SK-N-SH (cell line): Measurements from ENCODE around the gene MEIOC. TPM values are rescaled to one million over a fixed set of nuclear protein-coding genes. Genes with fewer than 3 reads are reported as not detected.
"Not testable (repeated sequence)": the region's sequence is repeated elsewhere in the genome, so short reads cannot be mapped to it uniquely, and the experiment has no call there.

Source experiments
- CTCF ChIA-PET: fragments of 300-600, 350-600 bp; formaldehyde crosslinking; extraction: SDS; loops from one replicate; lab custom pipeline; 2021; lab: Yijun Ruan, JAX
- POLR2A ChIA-PET: fragments of 350-600 bp; sonication (Branson Sonifier 250); formaldehyde crosslinking; extraction: SDS; loops from one replicate; lab custom pipeline; 2020; ENCODE audit warnings: antibody characterized with exemption, inconsistent platforms; lab: Yijun Ruan, JAX
- DNase-seq: peaks from one replicate; pipeline ENCODE4 v3.0.0; 2012
- H2AFZ ChIP-seq: fragments of 200-600 bp; sonication (generic); 2 replicates; pipeline ENCODE4 v1.8.1; 2016; ENCODE audit warnings: antibody characterized with exemption, mild to moderate bottlenecking, low read depth
- H3F3A ChIP-seq: fragments of 200-600 bp; sonication (generic); replicated peaks from 2 replicates; pipeline ENCODE3; 2016; ENCODE audit warnings: antibody characterized with exemption, mild to moderate bottlenecking; ENCODE audit not compliant: insufficient read depth
- H3K27ac ChIP-seq, 2 experiments: fragments of 200-500 bp in 1 of 2; fragments of 200-600 bp in 1 of 2; sonication (Bioruptor generic) in 1 of 2; sonication (generic), shearing (Covaris generic) in 1 of 2; 2 replicates each; pipeline versions ENCODE4 v1.5.1 to v1.6.1; 2014 to 2016; ENCODE audit warnings: low read depth in 2 of 2, inconsistent platforms in 1 of 2, low read length in 1 of 2, mild to moderate bottlenecking in 1 of 2, mixed read lengths in 1 of 2
- H3K27me3 ChIP-seq: fragments of 200-600 bp; sonication (generic), shearing (Covaris generic); 2 replicates; pipeline ENCODE4 v1.6.1; 2016; ENCODE audit warnings: mixed run types; ENCODE audit not compliant: insufficient read depth
- H3K36me3 ChIP-seq, 2 experiments: fragments of 200-500 bp in 1 of 2; fragments of 200-600 bp in 1 of 2; sonication (Bioruptor generic) in 1 of 2; sonication (generic) in 1 of 2; replicated peaks in 1 of 2; 2 replicates each; pipeline versions ENCODE3 to v1.5.1; 2014 to 2016; ENCODE audit warnings: low read length in 1 of 2, mild to moderate bottlenecking in 1 of 2; ENCODE audit not compliant: insufficient read depth in 2 of 2, control insufficient read depth in 1 of 2
- H3K4me1 ChIP-seq, 2 experiments: fragments of 200-500 bp in 1 of 2; fragments of 200-600 bp in 1 of 2; sonication (Bioruptor generic) in 1 of 2; sonication (generic), shearing (Covaris generic) in 1 of 2; 2 replicates each; pipeline versions ENCODE4 v1.5.1 to v1.6.1; 2014 to 2016; ENCODE audit warnings: low read depth in 1 of 2, low read length in 1 of 2, mixed run types in 1 of 2; ENCODE audit not compliant: insufficient read depth in 2 of 2, control insufficient read depth in 1 of 2
- H3K4me2 ChIP-seq: fragments of 200-600 bp; sonication (generic), shearing (Covaris generic); 2 replicates; pipeline ENCODE4 v1.6.1; 2017; ENCODE audit warnings: mixed run types
- H3K4me3 ChIP-seq, 2 experiments: fragments of 200-500 bp in 1 of 2; fragments of 200-600 bp in 1 of 2; sonication (Bioruptor generic) in 1 of 2; sonication (generic), shearing (Covaris generic) in 1 of 2; 2 replicates each; pipeline versions ENCODE4 v1.5.1 to v1.8.1; 2014 to 2016; ENCODE audit warnings: low read depth in 2 of 2, inconsistent platforms in 1 of 2, low read length in 1 of 2, mild to moderate bottlenecking in 1 of 2, mixed read lengths in 1 of 2, moderate library complexity in 1 of 2
- H3K79me2 ChIP-seq: fragments of 200-600 bp; sonication (generic); 2 replicates; pipeline ENCODE4 v1.8.1; 2017; ENCODE audit warnings: mild to moderate bottlenecking; ENCODE audit not compliant: insufficient read depth
- H3K9ac ChIP-seq: fragments of 200-600 bp; sonication (generic); 2 replicates; pipeline ENCODE4 v1.6.1; 2017; ENCODE audit warnings: mixed run types
- H3K9me2 ChIP-seq: fragments of 200-600 bp; sonication (generic); 2 replicates; pipeline ENCODE4 v1.6.1; 2017; ENCODE audit warnings: mixed run types
- H3K9me3 ChIP-seq: fragments of 200-600 bp; sonication (generic); 2 replicates; pipeline ENCODE4 v1.6.1; 2017; ENCODE audit warnings: mixed run types, mild to moderate bottlenecking, moderate library complexity
- H4K20me1 ChIP-seq: fragments of 200-600 bp; sonication (generic); 2 replicates; pipeline ENCODE4 v1.6.1; 2017; ENCODE audit warnings: mild to moderate bottlenecking, mixed run types; ENCODE audit not compliant: insufficient read depth
- CHD2 ChIP-seq: fragments of 150-350 bp; IDR thresholded peaks from 2 replicates; pipeline ENCODE4 v1.6.1; 2018; ENCODE audit warnings: low read length; ENCODE audit not compliant: partially characterized antibody
- FOSL2 ChIP-seq: IDR thresholded peaks from 2 replicates; pipeline ENCODE4 v1.4.0; 2012; ENCODE audit warnings: low read depth, mild to moderate bottlenecking, moderate library complexity, borderline replicate concordance
- FOXM1 ChIP-seq: IDR thresholded peaks from 2 replicates; pipeline ENCODE4 v1.4.0; 2012; ENCODE audit warnings: low read depth, mild to moderate bottlenecking
- MXI1 ChIP-seq: IDR thresholded peaks from 2 replicates; pipeline ENCODE4 v1.6.1; 2012; ENCODE audit warnings: mild to moderate bottlenecking, low read depth, low read length, improper control_type of control experiment
- NRF1 ChIP-seq: IDR thresholded peaks from 2 replicates; pipeline ENCODE4 v1.6.1; 2012; ENCODE audit warnings: low read depth, mild to moderate bottlenecking, low read length
- POLR2AphosphoS5 ChIP-seq: IDR thresholded peaks from 2 replicates; pipeline ENCODE4 v1.6.1; 2012; ENCODE audit warnings: low read depth, low read length
- RAD21 ChIP-seq: IDR thresholded peaks from 2 replicates; pipeline ENCODE4 v1.6.1; 2012; ENCODE audit warnings: mild to moderate bottlenecking, low read length
- SIN3A ChIP-seq: IDR thresholded peaks from 2 replicates; pipeline ENCODE4 v1.6.1; 2012; ENCODE audit warnings: low read depth, mild to moderate bottlenecking, low read length, moderate library complexity, borderline replicate concordance
- TAF1 ChIP-seq: IDR thresholded peaks from 2 replicates; pipeline ENCODE4 v1.6.1; 2012; ENCODE audit warnings: low read depth, mild to moderate bottlenecking, low read length, moderate library complexity, borderline replicate concordance
- TEAD4 ChIP-seq: IDR thresholded peaks from 2 replicates; pipeline ENCODE4 v1.4.0; 2012; ENCODE audit warnings: mild to moderate bottlenecking, borderline replicate concordance; ENCODE audit not compliant: insufficient read depth
- WGBS: methylation state at CpG from one replicate; pipeline ENCODE4 v1.1.6; 2017; ENCODE audit warnings: low lambda C conversion rate; 5-methylcytosine and 5-hydroxymethylcytosine counted together
- polyA plus RNA-seq, 3 experiments: library from polyadenylated mRNA; depleted of rRNA; stranded (reverse); fragments of >200 nt; gene quantifications; 2 replicates each; pipeline ENCODE4 v1.2.3, GENCODE V29; 2012
- TF ChIP-seq, protein P1 (sequence below): IDR thresholded peaks from 2 replicates; pipeline ENCODE4 v1.4.0; 2012; ENCODE audit warnings: low read depth, borderline replicate concordance
- TF ChIP-seq, protein P2 (sequence below): IDR thresholded peaks from 2 replicates; pipeline ENCODE4 v1.4.0; 2012; ENCODE audit warnings: low read depth, borderline replicate concordance

MEIOC gene
- polyA plus RNA-seq, 1 of the 3 experiments (the other 2 are of a cell fraction) = 1.3 TPM

DNA sequence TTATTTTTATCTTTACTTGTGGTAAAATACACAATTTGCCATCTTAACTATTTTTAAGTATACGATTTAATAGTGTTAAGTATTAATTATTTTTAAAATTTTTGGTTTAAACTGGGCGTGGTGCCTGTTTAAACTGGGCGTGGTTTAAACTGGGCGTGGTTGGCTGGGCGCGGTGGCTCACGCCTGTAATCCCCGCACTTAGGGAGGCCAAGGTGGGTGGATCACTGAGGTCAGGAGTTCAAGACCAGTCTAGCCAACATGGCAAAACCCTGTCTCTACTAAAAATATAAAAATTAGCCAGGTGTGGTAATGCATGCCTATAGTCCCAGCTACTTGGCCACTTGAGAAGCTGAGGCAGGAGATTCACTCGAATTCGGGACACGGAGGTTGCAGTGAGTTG lies 37.3 kb downstream of the MEIOC start:
- 61% methylated on average over 11 of the region's 11 CpGs for WGBS
- no peaks in the 10 kb centered on the region for H3K36me3 ChIP-seq
- TF ChIP-seq FOSL2 (no peak), TAF1 (no peak), NRF1 (no peak), FOXM1 (no peak), SIN3A (no peak), POLR2AphosphoS5 (no peak), TEAD4 (no peak), MXI1 (no peak), CHD2 (no peak), RAD21 (no peak)
- TF ChIP-seq, protein P1, sequence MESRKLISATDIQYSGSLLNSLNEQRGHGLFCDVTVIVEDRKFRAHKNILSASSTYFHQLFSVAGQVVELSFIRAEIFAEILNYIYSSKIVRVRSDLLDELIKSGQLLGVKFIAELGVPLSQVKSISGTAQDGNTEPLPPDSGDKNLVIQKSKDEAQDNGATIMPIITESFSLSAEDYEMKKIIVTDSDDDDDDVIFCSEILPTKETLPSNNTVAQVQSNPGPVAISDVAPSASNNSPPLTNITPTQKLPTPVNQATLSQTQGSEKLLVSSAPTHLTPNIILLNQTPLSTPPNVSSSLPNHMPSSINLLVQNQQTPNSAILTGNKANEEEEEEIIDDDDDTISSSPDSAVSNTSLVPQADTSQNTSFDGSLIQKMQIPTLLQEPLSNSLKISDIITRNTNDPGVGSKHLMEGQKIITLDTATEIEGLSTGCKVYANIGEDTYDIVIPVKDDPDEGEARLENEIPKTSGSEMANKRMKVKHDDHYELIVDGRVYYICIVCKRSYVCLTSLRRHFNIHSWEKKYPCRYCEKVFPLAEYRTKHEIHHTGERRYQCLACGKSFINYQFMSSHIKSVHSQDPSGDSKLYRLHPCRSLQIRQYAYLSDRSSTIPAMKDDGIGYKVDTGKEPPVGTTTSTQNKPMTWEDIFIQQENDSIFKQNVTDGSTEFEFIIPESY = no peak
- TF ChIP-seq, protein P2, sequence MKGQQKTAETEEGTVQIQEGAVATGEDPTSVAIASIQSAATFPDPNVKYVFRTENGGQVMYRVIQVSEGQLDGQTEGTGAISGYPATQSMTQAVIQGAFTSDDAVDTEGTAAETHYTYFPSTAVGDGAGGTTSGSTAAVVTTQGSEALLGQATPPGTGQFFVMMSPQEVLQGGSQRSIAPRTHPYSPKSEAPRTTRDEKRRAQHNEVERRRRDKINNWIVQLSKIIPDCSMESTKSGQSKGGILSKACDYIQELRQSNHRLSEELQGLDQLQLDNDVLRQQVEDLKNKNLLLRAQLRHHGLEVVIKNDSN = no peak
- H3K9me3 ChIP-seq = no peaks in the 10 kb centered on the region
- peaks cover 0 to 7% of the 10 kb centered on the region in 2 experiments; a peak in 1 of 4 replicates for H3K4me1 ChIP-seq
- ChIA-PET POLR2A (no interaction called here), CTCF (interaction anchor here (0.8 to 1.0 kb wide), 2 partner anchors 69 to 81 kb away, joined by 3 to 5 read pairs; no protein-coding TSS in a partner anchor)
- no peak overlapping the region for H3K9ac ChIP-seq
- H3K27me3 ChIP-seq = no peaks in the 10 kb centered on the region
- H3F3A ChIP-seq = peaks cover 7% of the 10 kb centered on the region
- no peak overlapping the region for H3K4me3 ChIP-seq
- H3K79me2 ChIP-seq = peaks cover 10% of the 10 kb centered on the region
- no peak for DNase-seq
- H3K9me2 ChIP-seq = no peaks in the 10 kb centered on the region
- no peaks in the 10 kb centered on the region for H4K20me1 ChIP-seq
- H3K4me2 ChIP-seq = no peak overlapping the region
- H2AFZ ChIP-seq = no peak overlapping the region
- H3K27ac ChIP-seq = no peak overlapping the region

DNA sequence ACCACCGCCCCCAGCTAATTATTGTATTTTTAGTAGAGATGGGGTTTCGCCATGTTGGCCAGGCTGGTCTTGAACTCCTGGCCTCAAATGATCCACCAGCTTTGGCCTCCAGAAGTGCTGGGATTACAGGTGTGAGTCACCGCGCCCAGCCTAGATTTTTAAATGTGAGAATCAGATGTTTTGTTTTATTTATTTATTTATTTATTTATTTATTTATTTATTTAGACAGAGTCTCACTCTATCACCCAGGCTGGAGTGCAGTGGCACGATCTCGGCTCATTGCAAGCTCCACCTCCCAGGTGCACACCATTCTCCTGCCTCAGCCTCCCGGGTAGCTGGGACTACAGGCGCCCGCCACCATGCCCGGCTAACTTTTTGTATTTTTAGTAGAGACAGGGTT lies 44.0 kb downstream of the MEIOC start:
- H3K9ac ChIP-seq, H3K27me3 ChIP-seq, H3K9me3 ChIP-seq, H3K27ac ChIP-seq, H2AFZ ChIP-seq, DNase-seq, H3K36me3 ChIP-seq, H3F3A ChIP-seq, H3K4me1 ChIP-seq, H3K9me2 ChIP-seq, H4K20me1 ChIP-seq, H3K4me2 ChIP-seq, H3K79me2 ChIP-seq, H3K4me3 ChIP-seq: not testable (repeated sequence)
- 80% methylated on average over 10 of the region's 10 CpGs for WGBS
- ChIA-PET CTCF (interaction anchor here (0.6 kb wide), 1 partner anchor 75 kb away, joined by 3 read pairs; no protein-coding TSS in a partner anchor), POLR2A (interaction anchor here (1.1 kb wide), 1 partner anchor 143 kb away, joined by 3 read pairs; the partner anchor contains the start of gene FZD2)
